ENCODE results near the gene UVRAG. TPM values are rescaled to one million over a fixed set of nuclear protein-coding genes. Genes with fewer than 3 reads are reported as not detected.

Gene UVRAG
- total and polyA plus RNA-seq, 2 of the 13 experiments (the other 11 are each of a cell fraction or from before 2014, with no cell fraction given), result 9.7 to 17.3 TPM

DNA sequence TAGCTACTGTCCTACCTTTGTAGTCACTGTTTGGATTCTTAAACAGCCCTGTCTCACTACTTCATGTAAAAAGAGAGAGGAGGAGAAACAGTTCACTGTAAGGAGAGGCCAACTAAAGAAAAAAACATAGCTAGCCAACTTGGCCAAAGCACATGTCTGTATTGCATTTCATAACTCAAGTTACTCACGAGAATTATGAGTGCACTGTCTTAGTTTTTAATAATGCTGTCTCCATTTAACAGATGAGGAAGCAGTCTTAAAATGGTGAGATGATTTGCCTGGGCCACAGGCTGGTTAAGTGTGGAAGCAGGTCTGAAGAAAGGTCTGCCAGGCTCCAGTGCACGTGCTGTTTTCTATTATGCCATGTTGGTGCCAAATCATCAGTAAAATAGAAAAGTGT lies 104.5 kb downstream of the UVRAG start:
- H3K79me2 ChIP-seq (ENCODE audit: insufficient read depth, low read length), result no peaks in the 10 kb centered on the region
- WGBS (ENCODE audit: low lambda C conversion rate), result 89% methylated on average over 2 of the region's 2 CpGs
- no peaks in the 10 kb centered on the region for H3K9me3 ChIP-seq (ENCODE audit: low read length)
- H3K27me3 ChIP-seq (ENCODE audit: control insufficient read depth in 1 of 2, insufficient read depth in 2 of 2, low read length in 2 of 2), result no peaks in the 10 kb centered on the region
- DNase-seq (ENCODE audit: low spot score) (no peak), ATAC-seq (no peak), FAIRE-seq (no peak)
- no peak overlapping the region for H3K27ac ChIP-seq (ENCODE audit: extremely low read length, insufficient read depth, low read length)
- intact Hi-C loops (cut with micrococcal nuclease; ENCODE audit: unreplicated experiment) (no loop called here), in situ Hi-C loops (cut with HindIII; ENCODE audit: extremely low pct_ligation_motif_present, low pct_unique_long_range_greater_than_20kb) (no loop called here)
- H3K36me3 ChIP-seq (replicated peaks in 1 of 2; ENCODE audit: control insufficient read depth in 1 of 2, insufficient read depth in 2 of 2, low read length in 2 of 2), result 0 out of 5 replicates have a peak, but pooled peaks cover 0 to 2% of the 10 kb centered on the region in 2 experiments
- ChIA-PET POLR2A (no interaction called here), CTCF (ENCODE audit: low intra/inter-chr PET ratio, low total read pairs) (no interaction called here)
- no peak overlapping the region for H3K4me3 ChIP-seq (replicated peaks in 1 of 3; ENCODE audit: insufficient read depth in 1 of 3, low read depth in 2 of 3, low read length in 3 of 3)
- no peaks in the 10 kb centered on the region for H3K4me1 ChIP-seq (ENCODE audit: insufficient read depth, low read length)
- BruUV-seq (replicated peaks), result no TSS peak
- TF ChIP-seq ZNF670 (CRISPR knock-in tag; IDR thresholded peaks at IDR 0.05; ENCODE audit: borderline replicate concordance), result no peak
- H3K9ac ChIP-seq (ENCODE audit: insufficient read depth, low read depth, low read length), result no peak overlapping the region
- H2AFZ ChIP-seq (ENCODE audit: low read length), result no peak overlapping the region
- H3K4me2 ChIP-seq (ENCODE audit: low read depth, low read length), result no peak overlapping the region
- no peaks in the 10 kb centered on the region for H4K20me1 ChIP-seq (ENCODE audit: insufficient read depth, low read length)

DNA sequence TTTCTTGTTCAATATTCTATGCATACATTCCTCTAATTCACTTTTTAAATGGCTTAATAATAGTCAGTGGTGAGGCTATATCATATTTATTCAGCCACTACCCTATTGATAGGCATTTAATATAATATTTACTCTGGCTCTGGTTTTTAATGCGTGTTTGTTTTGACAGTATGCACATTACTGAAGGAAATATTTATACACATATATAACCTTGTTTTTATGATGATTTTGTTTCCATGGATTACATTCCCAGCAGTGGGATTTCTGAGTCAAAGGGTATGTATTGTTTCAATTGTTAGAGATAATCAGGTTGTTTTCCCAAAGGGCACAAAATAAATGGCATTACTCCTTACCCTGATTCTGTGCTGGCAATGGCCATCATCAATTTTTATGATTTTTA lies 105.8 kb downstream of the UVRAG start:
- CTCF ChIA-PET (ENCODE audit: low intra/inter-chr PET ratio, low total read pairs), result no interaction called here
- Histone ChIP-seq H3K27me3 (ENCODE audit: control insufficient read depth in 1 of 2, insufficient read depth in 2 of 2, low read length in 2 of 2) (no peaks in the 10 kb centered on the region), H3K4me3 (replicated peaks in 1 of 3; ENCODE audit: insufficient read depth in 1 of 3, low read depth in 2 of 3, low read length in 3 of 3) (no peak overlapping the region), H3K79me2 (ENCODE audit: insufficient read depth, low read length) (no peaks in the 10 kb centered on the region), H2AFZ (ENCODE audit: low read length) (no peak overlapping the region), H3K9ac (ENCODE audit: insufficient read depth, low read depth, low read length) (no peak overlapping the region), H3K36me3 (replicated peaks in 1 of 2; ENCODE audit: control insufficient read depth in 1 of 2, insufficient read depth in 2 of 2, low read length in 2 of 2) (peaks cover 0 to 2% of the 10 kb centered on the region in 2 experiments; a peak in 1 of 5 replicates), H3K9me3 (ENCODE audit: low read length) (no peaks in the 10 kb centered on the region), H4K20me1 (ENCODE audit: insufficient read depth, low read length) (no peaks in the 10 kb centered on the region), H3K4me2 (ENCODE audit: low read depth, low read length) (no peak overlapping the region), H3K27ac (ENCODE audit: extremely low read length, insufficient read depth, low read length) (no peak overlapping the region), H3K4me1 (ENCODE audit: insufficient read depth, low read length) (no peaks in the 10 kb centered on the region)
- intact Hi-C loops (cut with micrococcal nuclease; ENCODE audit: unreplicated experiment), result no loop called here
- ATAC-seq (no peak), DNase-seq (ENCODE audit: low spot score) (no peak), FAIRE-seq (no peak)
- in situ Hi-C loops (cut with HindIII; ENCODE audit: extremely low pct_ligation_motif_present, low pct_unique_long_range_greater_than_20kb), result no loop called here
- TF ChIP-seq, protein P1, sequence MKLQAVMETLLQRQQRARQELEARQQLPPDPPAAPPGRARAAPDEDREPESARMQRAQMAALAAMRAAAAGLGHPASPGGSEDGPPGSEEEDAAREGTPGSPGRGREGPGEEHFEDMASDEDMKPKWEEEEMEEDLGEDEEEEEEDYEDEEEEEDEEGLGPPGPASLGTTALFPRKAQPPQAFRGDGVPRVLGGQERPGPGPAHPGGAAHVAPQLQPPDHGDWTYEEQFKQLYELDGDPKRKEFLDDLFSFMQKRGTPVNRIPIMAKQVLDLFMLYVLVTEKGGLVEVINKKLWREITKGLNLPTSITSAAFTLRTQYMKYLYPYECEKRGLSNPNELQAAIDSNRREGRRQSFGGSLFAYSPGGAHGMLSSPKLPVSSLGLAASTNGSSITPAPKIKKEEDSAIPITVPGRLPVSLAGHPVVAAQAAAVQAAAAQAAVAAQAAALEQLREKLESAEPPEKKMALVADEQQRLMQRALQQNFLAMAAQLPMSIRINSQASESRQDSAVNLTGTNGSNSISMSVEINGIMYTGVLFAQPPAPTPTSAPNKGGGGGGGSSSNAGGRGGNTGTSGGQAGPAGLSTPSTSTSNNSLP (IDR thresholded peaks at IDR 0.05; ENCODE audit: low read depth, low read length), result no peak
- TF ChIP-seq ZNF230 (CRISPR knock-in tag; IDR thresholded peaks at IDR 0.05) (no peak), ZNF12 (CRISPR knock-in tag; IDR thresholded peaks at IDR 0.05) (no peak), KLF6 (CRISPR knock-in tag; IDR thresholded peaks at IDR 0.05) (no peak), TBL1XR1 (IDR thresholded peaks at IDR 0.05; ENCODE audit: borderline replicate concordance, low read length, partially characterized antibody) (no peak)
- POLR2A ChIA-PET, result no interaction called here
- BruUV-seq (replicated peaks), result no TSS peak
- 95% methylated on average over 1 of the region's 1 CpG for WGBS (ENCODE audit: low lambda C conversion rate)

All from HepG2 (cell line).